Fibroblast of lung (primary cell): Measurements from ENCODE around the gene CABP1.

Source experiments
- EZH2 ChIP-seq: IDR thresholded peaks from 2 replicates; pipeline ENCODE4 v1.5.1; 2012; ENCODE audit warnings: low read length, control low read depth, mild to moderate bottlenecking; ENCODE audit errors: missing control alignments
- TF ChIP-seq, protein P1 (sequence below), 2 donors: IDR thresholded peaks in 1 of 2; conservative IDR thresholded peaks in 1 of 2; 1 replicate in 1 of 2; 2 replicates in 1 of 2; pipeline ENCODE4 v1.5.1; 2011 to 2012; ENCODE audit warnings: low read length in 2 of 2, control low read depth in 1 of 2, inconsistent platforms in 1 of 2, low read depth in 1 of 2, mild to moderate bottlenecking in 1 of 2

DNA sequence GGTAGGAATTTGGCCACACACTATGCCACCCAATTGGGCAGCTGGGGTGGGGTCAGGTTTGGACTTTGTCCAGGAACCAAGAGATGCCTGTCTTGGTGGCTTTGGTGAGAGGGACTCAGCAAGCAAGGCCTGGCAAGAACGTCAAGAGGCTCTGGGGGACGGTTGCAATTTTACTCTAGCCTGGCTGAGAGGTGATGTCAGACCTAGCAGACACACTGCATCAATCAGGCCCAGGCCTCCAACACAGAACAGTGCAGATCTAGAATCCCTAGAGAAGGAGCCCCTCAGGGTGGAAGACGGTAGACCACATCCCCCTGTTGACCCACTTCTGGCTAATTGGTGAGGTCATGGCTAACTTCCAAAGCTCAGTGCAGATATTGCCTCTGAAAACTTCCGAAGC is 68.2 kb downstream of the CABP1 start:
- TF ChIP-seq, protein P1, sequence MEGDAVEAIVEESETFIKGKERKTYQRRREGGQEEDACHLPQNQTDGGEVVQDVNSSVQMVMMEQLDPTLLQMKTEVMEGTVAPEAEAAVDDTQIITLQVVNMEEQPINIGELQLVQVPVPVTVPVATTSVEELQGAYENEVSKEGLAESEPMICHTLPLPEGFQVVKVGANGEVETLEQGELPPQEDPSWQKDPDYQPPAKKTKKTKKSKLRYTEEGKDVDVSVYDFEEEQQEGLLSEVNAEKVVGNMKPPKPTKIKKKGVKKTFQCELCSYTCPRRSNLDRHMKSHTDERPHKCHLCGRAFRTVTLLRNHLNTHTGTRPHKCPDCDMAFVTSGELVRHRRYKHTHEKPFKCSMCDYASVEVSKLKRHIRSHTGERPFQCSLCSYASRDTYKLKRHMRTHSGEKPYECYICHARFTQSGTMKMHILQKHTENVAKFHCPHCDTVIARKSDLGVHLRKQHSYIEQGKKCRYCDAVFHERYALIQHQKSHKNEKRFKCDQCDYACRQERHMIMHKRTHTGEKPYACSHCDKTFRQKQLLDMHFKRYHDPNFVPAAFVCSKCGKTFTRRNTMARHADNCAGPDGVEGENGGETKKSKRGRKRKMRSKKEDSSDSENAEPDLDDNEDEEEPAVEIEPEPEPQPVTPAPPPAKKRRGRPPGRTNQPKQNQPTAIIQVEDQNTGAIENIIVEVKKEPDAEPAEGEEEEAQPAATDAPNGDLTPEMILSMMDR (conservative IDR thresholded peaks at IDR 0.05 in 1 of 2, IDR thresholded peaks at IDR 0.05 in 1 of 2; ENCODE audit: low read depth in 1 of 2, low read length in 2 of 2): no peak
- TF ChIP-seq EZH2: no peak
